ENCODE results near the gene CTLA4.

- no peak for TF ChIP-seq POLR2A (IDR thresholded peaks at IDR 0.05; ENCODE audit: low read length)
- no peak for TF ChIP-seq GATA1 (IDR thresholded peaks at IDR 0.05; ENCODE audit: low read depth, low read length)
Observed at GRCh38 chr2:203871371-203871983, 3.9 kb downstream of the CTLA4 start.

All from erythroblast (primary cell).